HG03135 (cell line): Measurements from ENCODE around the gene POMGNT1.

Experiments
- ATAC-seq: cut with Tn5 transposase; IDR thresholded peaks from one replicate; pipeline ENCODE4 v1.9.1; 2021; ENCODE audit warnings: mild to moderate bottlenecking, moderate library complexity; ENCODE audit not compliant: unreplicated experiment

Gene POMGNT1

DNA sequence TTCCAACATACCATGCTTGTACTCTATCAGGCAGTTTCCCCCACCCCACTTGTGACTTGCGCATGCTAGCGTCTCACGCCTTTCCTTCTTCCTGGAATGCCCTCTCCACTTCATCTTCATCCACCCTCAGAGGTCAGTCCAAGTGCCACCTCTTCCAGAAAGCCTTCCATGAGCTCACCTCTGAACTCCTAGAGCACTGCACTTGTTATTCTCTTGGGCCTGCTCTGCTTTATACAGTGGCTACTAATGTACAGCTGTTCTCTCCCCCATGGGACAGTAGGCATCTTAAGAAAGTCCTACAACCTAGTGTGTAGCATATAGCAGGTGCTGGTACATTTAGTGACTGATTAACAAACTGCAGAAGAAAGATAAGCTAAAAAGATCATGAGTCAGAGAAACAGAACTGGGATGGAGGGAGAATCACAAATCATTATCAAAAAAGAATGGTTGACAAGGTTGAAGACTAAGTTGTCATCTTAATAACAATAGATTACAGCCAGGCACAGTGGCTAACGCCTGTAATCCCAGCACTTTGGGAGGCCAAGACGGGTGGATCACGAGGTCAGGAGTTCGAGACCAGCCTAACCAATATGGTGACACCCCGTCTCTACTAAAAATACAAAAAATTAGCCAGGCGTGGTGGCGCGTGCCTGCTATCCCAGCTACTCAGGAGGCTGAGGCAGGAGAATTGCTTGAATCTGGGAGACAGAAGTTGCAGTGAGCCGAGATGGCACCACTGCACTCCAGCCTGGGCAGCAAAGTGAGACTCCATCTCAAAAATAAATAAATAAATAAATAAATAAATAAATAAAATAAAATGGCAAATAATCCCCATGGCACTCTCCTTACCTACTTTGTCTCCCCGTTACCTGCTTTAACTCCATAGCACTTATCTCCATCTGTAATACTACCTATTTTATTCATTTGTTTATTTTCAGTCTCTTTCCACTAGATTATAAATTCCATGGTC is 39.6 kb downstream of the POMGNT1 start:
- peak; percentile 70 for ATAC-seq

DNA sequence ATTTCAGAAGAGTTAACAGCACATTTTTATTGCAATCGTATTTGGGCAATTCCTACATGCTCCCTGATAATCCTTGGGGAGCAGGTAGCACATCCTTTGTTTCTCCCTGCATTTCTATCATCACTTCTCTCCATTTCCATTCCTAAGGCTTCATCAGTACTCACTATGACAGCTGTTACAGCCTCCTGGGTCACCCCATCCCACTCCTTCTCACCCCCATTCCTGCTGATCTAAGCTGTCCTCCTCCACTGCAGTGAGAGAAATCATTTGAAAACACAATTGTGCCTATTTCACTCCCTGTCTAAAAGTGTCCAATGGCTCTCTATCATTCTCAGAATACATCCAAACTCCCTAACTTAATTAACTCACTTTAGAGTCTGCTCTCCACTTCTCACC is 40.3 kb downstream of the POMGNT1 start:
- no peak for ATAC-seq

DNA sequence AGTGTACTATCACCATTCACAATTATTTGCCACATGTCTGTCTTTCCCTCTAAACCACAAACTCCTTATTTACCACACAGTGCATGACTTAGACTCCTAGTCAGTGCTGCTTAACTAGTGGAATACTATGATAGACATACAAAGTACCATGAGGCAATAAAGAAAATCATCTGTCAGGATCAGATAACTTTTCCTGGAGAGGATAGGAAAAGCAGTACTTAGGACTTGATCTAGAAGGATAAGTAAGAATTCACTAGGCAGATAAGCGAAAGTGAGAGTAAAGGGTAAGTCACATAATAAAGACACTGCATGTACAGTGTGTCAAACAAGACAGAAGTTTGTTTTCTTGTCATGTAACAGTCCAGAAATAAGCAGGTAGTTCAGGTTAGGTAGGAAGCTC is 44.5 kb downstream of the POMGNT1 start:
- no peak for ATAC-seq

DNA sequence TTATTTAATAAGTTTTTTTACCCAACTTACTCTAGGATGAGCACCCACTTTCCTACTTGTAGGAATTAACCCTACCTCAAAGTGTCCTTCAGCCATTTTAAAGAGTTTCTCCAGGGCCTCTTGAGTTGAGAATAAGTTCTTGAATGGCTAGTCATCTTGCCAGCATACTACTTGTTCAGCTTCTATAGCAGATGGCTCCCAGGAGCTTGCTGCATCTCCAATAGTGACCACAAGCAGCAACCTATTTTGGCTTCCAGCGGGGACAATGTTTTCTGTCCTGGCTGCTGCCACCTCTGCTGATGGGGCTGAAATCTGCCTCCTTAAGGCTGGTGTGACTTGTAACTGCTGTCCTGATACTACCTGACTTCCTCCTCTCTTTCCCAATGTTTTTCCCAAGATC is 45.0 kb downstream of the POMGNT1 start:
- no peak for ATAC-seq

DNA sequence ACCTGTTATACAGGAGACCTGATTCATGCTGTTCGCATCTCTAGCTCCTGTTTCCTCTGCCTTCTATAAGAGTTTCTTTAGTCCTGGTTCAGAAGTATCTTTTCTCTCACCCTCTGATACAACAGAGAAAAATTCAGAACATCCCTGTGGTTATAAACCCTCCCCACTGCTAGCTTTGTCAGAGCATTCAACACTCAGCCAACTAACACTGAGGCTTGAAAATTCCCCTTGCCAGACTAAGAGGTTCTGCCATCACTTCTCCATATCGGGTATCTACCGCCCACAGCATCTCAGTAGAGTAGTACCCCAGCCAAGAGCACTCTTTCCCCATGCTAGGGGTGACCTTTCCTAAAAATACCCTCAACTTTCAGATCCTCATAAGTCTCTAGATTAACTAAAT is 46.2 kb downstream of the POMGNT1 start:
- no peak for ATAC-seq

DNA sequence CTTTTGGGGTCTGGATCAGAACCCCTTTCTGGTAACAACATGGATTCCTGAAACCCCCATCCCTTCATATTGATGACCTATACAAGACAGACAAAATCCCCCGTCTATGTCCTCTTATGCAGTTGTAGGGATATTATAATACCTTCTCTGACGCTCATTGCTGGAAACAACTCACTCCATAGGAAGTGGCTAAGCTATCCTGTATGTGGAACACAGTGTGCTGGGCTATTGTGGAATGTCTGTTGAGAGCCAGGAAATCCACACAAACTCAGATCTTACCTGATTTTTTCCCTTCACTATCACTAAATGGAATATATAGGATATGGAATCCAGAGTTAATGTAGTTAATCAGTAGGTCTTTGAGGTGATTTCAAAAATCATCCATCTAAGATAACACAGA is 48.1 kb downstream of the POMGNT1 start:
- ATAC-seq: no peak

DNA sequence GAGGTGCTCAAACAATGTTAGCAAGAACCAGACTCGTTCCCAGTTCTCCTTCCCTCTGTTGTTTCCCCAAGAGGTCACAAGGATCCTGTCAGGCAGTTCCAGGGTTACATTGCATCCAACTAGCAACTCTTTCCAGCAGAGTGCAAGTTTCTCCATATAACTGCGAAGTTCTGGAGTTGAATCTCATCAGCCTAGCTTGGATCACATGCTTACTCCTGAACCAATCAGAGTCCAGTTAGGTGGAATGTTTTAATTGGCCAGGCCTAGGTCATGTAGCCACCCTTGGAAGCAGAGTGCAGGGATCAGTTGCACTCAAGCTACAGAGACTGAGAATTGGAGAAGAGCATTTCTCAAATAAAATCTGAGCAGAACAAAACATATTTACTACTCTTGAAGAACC is 49.9 kb downstream of the POMGNT1 start:
- no peak for ATAC-seq
